ENCODE results near the gene KNSTRN.

The KNSTRN gene

GRCh38 chr15:40366457-40367370 lies 15.8 kb upstream of the KNSTRN start:
- no peak for DNase-seq

GRCh38 chr15:40367371-40367685 lies 15.2 kb upstream of the KNSTRN start:
- DNase-seq: no peak

- no peak for DNase-seq
These were observed 14.6 kb upstream of the KNSTRN start for GRCh38 chr15:40367686-40368611.

- no peak for DNase-seq
These were observed 13.6 kb upstream of the KNSTRN start for GRCh38 chr15:40368719-40369473.

- DNase-seq: no peak
These were observed 13.0 kb upstream of the KNSTRN start for GRCh38 chr15:40369474-40369869.

- no peak for DNase-seq
These were observed 12.6 kb upstream of the KNSTRN start for GRCh38 chr15:40369971-40370370.

- DNase-seq: no peak
These were observed 9.5 kb upstream of the KNSTRN start for GRCh38 chr15:40372981-40373380.

- no peak for DNase-seq
These were observed 4.9 kb upstream of the KNSTRN start for GRCh38 chr15:40377606-40378005.

GRCh38 chr15:40379374-40379773 lies 3.1 kb upstream of the KNSTRN start:
- DNase-seq: no peak

GRCh38 chr15:40379853-40380252 lies 2.7 kb upstream of the KNSTRN start:
- no peak for DNase-seq

GRCh38 chr15:40380636-40381035 lies 1.9 kb upstream of the KNSTRN start:
- no peak for DNase-seq

- no peak for DNase-seq
These were observed 547 bp upstream of the KNSTRN start for GRCh38 chr15:40381818-40382529.

GRCh38 chr15:40386480-40386879 lies 4.0 kb downstream of the KNSTRN start:
- no peak for DNase-seq

- DNase-seq: no peak
These were observed 6.7 kb downstream of the KNSTRN start for GRCh38 chr15:40388941-40389823.

- no peak for DNase-seq
These were observed 7.5 kb downstream of the KNSTRN start for GRCh38 chr15:40389824-40390595.

GRCh38 chr15:40392986-40393948 lies 10.7 kb downstream of the KNSTRN start:
- DNase-seq: no peak

- no peak for DNase-seq
These were observed 15.3 kb downstream of the KNSTRN start for GRCh38 chr15:40397688-40398412.

- DNase-seq: no peak
These were observed 15.9 kb downstream of the KNSTRN start for GRCh38 chr15:40398413-40398873.

- DNase-seq: no peak
These were observed 16.8 kb downstream of the KNSTRN start for GRCh38 chr15:40399370-40399769.

Data from NCI-H1417 treated with DMSO at 0.1 percent for 48 hours (cell line).